PC-3 (cell line): ENCODE data around the gene FBLIM1.

Source experiments
- EZH2 ChIP-seq: fragments of 300-600 bp; sonication (generic); IDR thresholded peaks from one replicate; pipeline ENCODE4 v1.6.1; 2017; ENCODE audit warnings: antibody characterized with exemption, mild to moderate bottlenecking, low read length; ENCODE audit not compliant: unreplicated experiment
- EZH2phosphoT487 ChIP-seq: fragments of 300-600 bp; sonication (generic); IDR thresholded peaks from 2 replicates; pipeline ENCODE4 v1.6.1; 2018; ENCODE audit warnings: mild to moderate bottlenecking, antibody characterized with exemption, low read length, borderline replicate concordance
- TF ChIP-seq, protein P1 (sequence below): fragments of 300-600 bp; sonication (generic); conservative IDR thresholded peaks from 2 replicates; pipeline ENCODE4 v1.5.1; 2017; ENCODE audit warnings: antibody characterized with exemption, low read depth, mild to moderate bottlenecking, low read length

DNA sequence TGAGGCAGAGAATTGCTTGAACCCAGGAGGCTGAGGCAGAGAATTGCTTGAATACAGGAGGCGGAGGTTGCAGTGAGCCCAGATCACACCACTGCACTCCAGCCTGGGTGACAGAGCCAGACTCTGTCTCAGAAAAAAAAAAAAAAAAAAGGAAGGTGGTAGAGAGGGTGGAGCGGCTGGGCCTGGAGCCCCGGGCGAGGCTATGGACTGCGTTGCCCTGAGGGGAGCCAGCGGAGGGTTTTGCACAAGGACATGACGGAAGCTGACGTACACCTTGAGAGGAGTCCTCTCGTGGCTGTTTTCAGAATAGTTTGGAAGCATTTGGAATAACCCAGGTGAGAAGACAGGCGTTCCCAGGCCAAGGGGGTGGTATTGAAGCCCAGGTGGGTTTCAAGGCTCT lies 6.9 kb upstream of the FBLIM1 start:
- TF ChIP-seq EZH2 (no peak), EZH2phosphoT487 (no peak)
- TF ChIP-seq, protein P1, sequence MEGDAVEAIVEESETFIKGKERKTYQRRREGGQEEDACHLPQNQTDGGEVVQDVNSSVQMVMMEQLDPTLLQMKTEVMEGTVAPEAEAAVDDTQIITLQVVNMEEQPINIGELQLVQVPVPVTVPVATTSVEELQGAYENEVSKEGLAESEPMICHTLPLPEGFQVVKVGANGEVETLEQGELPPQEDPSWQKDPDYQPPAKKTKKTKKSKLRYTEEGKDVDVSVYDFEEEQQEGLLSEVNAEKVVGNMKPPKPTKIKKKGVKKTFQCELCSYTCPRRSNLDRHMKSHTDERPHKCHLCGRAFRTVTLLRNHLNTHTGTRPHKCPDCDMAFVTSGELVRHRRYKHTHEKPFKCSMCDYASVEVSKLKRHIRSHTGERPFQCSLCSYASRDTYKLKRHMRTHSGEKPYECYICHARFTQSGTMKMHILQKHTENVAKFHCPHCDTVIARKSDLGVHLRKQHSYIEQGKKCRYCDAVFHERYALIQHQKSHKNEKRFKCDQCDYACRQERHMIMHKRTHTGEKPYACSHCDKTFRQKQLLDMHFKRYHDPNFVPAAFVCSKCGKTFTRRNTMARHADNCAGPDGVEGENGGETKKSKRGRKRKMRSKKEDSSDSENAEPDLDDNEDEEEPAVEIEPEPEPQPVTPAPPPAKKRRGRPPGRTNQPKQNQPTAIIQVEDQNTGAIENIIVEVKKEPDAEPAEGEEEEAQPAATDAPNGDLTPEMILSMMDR, result no peak
